ENCODE data around the gene DBF4B.

DNA sequence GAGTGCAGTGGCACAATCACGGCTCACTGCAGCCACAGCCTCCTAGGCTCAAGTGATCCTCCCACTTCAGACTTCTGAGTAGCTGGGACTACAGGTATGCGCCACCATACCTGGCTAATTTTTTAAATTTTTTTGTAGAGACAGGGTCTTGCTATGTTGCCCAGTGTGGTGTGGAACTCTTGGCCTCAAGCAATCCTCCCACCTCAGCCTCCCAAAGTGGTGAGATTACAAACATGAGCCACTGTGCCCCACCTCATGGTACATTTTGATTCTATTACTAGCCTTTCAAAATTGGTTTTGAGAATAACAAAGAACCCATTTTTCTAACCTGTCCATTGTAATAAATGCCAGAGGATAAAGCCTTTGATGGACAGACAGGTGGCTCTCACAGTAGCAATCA lies 20.3 kb upstream of the DBF4B start:
- TF ChIP-seq FOXM1 (IDR thresholded peaks at IDR 0.05; ENCODE audit: borderline replicate concordance), result no peak
- TF ChIP-seq SP1 (IDR thresholded peaks at IDR 0.05), result no peak
- no peak for TF ChIP-seq FOXA1 (IDR thresholded peaks at IDR 0.05)
- no peak for TF ChIP-seq BHLHE40 (IDR thresholded peaks at IDR 0.05; ENCODE audit: borderline replicate concordance)
- TF ChIP-seq, protein P1, sequence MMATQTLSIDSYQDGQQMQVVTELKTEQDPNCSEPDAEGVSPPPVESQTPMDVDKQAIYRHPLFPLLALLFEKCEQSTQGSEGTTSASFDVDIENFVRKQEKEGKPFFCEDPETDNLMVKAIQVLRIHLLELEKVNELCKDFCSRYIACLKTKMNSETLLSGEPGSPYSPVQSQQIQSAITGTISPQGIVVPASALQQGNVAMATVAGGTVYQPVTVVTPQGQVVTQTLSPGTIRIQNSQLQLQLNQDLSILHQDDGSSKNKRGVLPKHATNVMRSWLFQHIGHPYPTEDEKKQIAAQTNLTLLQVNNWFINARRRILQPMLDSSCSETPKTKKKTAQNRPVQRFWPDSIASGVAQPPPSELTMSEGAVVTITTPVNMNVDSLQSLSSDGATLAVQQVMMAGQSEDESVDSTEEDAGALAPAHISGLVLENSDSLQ (IDR thresholded peaks at IDR 0.05), result no peak
- no peak for TF ChIP-seq ARNT (IDR thresholded peaks at IDR 0.05)
- no peak for TF ChIP-seq NFRKB (IDR thresholded peaks at IDR 0.05)
- TF ChIP-seq TARDBP (IDR thresholded peaks at IDR 0.05), result no peak

Measured in HEK293T (cell line).